Measurements from ENCODE around the gene ASAP2.
A peak's percentile ranks its signal among the peaks of the same experiment; 100 is the strongest.

The ASAP2 gene

GRCh38 chr2:9297807-9298206, 91.2 kb downstream of the ASAP2 start:
- no peak for DNase-seq (ENCODE audit: low read depth)

GRCh38 chr2:9298583-9298982, 92.0 kb downstream of the ASAP2 start:
- DNase-seq (ENCODE audit: low read depth): no peak

GRCh38 chr2:9299161-9300100, 92.8 kb downstream of the ASAP2 start:
- no peak for DNase-seq (ENCODE audit: low read depth)

GRCh38 chr2:9300214-9300613, 93.6 kb downstream of the ASAP2 start:
- DNase-seq (ENCODE audit: low read depth): no peak

DNA sequence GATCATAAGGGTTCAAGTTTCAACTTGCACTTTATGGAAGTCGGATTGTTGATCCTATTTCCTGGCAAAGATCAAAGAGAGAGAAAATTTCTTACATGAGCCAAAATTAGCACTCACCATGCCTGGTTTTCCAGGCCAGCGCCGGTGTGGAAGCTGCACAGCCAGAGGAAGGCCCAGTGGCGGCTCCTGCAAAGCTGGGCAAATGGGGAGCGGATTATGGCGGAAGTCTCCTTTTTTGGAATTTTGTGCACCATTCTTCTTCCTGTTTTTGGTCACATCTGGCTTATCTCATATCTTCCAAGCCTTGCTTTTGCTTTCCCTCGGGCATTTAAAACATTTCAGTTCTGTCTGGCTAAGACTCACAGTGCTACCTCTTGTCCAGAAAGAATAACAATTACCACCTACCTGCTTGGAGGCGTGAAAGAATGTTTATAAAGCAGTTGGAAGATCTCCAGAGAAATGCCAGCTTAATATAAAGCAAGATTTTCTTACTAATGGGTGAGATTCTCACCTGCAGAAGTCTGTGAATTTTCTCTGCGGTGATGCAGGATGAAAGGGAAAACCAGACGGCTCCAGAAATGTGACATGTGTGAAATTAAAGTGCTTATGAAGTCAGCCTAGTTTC, 94.3 kb downstream of the ASAP2 start:
- DNase-seq (ENCODE audit: low read depth): no peak

DNA sequence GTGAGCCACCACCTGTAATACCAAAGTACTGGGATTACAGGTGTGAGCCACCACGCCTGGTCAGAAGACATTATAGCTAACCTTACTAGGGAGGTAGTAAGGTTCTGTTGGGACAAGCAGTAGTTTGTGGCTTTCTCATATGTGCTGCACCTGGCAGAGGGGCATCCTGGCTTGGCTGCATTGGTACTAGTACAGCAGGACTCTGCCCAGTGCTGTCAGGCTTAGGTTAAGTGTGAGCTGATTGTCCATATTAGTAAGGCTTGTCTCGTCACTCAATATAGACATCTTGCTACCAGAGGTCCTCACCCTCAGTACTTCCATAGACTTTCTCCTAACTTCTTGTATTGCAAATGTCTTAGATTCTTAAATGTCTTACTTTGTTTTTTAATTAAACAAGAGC, 96.1 kb downstream of the ASAP2 start:
- DNase-seq (ENCODE audit: low read depth): no peak

- no peak for DNase-seq (ENCODE audit: low read depth)
Measured at GRCh38 chr2:9303528-9304225, 97.1 kb downstream of the ASAP2 start.

- no peak for DNase-seq (ENCODE audit: low read depth)
Measured at GRCh38 chr2:9306911-9307310, 100.3 kb downstream of the ASAP2 start.

DNA sequence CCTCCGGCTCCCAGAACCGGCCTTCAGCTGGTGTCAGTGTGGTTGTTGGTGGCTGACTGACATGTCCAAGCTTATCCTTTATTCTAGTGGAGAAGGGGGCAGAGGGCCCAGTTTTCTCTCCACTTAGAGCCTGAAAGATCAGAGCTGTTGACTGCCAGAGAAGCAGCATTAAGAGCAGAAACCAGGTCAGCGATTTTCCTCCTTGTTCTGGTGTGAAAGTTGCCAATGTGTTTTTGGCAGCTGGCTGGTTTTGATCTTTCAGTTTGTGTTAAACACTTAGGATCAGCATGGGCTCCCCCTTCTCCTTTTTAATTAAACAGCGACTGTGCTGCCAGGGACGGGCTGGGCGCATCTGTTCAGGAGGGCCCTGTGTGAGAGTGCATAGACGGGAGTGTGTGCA, 100.9 kb downstream of the ASAP2 start:
- DNase-seq (ENCODE audit: low read depth): no peak

DNA sequence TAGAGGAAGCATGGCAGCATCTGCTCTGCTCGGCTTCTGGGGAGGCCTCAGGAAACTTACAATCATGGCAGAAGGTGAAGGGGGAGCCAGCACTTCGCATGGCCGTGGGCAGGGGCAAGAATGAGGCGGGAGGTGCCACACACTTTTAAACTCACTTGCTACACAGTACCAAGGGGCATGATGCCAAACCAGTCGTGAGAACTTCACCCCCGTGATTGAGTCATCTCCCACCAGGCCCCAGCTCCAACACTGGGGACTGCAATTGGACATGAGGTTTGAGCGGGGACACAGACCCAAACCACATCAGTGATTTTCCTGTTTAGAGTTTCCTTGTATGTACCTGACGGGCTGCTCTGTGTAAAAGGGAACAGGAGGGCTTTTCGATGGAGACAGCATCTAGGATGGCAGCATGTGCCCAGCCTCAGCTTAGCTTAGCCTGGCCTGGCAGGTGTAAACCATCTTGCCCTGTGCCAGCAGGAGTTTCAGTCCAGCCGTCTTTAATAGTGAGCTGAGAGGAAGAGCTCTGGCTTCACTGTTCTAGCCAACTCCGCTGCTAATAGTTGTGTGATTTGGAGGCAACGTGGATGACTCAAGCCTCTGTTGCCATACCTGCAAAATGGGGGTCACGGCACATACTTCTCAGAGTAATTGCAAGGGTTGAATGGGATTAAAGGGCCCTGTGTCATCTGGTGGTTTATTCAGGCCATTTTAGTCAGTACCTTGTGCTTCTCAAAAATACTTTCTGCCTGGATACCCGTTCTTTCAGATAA, 101.8 kb downstream of the ASAP2 start:
- DNase-seq (ENCODE audit: low read depth): no peak

DNA sequence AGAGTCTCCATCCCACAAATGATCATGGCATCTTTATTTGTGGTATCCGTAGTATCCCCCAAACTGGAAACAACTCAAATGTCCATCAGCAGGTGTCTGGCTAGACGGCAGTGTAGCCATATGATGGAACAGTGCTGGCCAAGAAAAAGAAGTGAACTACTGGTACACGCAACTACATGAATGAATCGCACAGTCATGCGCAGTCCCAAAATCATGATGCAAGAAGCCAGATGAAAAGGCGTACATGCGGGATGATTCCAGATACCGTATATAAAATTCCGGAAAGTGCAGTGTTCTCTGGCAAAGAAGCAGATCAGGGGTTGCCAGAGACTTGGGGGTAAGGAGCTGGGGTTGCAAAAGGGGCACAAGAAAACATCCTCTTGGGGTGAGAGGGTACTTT, 102.5 kb downstream of the ASAP2 start:
- no peak for DNase-seq (ENCODE audit: low read depth)

GRCh38 chr2:9310377-9310776, 103.8 kb downstream of the ASAP2 start:
- DNase-seq (ENCODE audit: low read depth): peak; percentile 85

DNA sequence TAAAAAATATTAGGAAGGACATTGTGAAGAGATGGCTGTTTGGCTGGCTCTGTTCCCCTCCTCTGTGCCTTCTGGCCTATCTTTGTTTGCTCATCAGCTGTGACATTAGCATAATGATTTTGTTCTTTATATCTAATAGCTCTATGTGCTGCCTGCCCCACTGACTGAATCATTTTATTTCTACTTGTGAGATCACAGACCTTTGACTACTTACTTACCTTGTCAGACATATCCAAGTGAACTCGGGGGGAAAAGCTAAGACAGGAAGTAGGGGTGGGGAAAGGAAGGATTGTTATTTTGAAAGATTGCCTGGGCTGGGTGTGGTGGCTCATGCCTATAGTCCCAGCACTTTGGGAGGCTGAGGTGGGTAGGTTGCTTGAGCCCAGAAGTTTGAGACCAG, 104.2 kb downstream of the ASAP2 start:
- DNase-seq (ENCODE audit: low read depth): no peak

GRCh38 chr2:9311488-9311887, 104.9 kb downstream of the ASAP2 start:
- DNase-seq (ENCODE audit: low read depth): peak; percentile 78

GRCh38 chr2:9312591-9312990, 106.0 kb downstream of the ASAP2 start:
- no peak for DNase-seq (ENCODE audit: low read depth)

GRCh38 chr2:9313443-9313842, 106.8 kb downstream of the ASAP2 start:
- no peak for DNase-seq (ENCODE audit: low read depth)

DNA sequence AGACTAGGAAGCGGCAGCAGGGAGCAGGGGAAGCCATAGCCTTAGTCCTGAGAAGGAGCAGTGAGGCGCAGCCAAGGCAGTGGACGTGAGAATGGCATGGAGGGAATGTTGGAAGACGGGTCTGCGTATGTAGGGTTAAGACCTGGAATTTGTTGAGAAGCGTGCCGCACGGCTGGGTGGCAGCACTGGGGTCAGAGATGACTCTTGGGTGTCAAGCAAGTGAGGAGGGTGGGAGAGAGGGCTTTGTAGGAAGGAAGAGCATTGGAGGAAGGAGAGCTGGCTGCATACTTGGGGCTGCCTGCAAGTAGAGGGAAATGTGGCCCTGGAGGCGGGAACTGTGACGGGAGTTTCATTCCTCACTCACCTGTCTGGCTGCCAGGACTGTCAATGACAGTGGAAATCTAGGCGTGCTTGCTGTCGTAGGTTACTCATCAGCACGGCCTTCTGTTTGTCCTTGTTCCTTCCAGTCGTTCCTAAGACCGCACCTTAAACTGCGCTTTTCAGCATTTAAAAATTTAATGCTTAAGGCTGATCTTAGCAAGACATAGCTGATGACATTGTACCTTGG, 108.8 kb downstream of the ASAP2 start:
- DNase-seq (ENCODE audit: low read depth): no peak

DNA sequence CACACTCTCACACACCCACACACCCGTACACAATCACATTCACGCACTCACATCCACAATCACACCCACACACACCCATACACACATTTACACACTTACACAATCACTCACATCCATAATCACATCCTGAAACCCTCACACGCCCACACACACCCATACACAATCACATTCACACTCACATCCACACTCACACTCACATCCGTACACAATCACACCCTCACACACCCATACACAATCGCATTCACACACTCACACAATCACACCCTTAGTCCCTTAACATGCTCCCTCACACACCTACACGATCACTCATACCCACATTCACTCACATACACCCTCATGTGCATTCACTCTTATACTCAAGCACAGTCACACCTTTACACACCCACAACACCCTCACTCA, 110.9 kb downstream of the ASAP2 start:
- DNase-seq (ENCODE audit: low read depth): no peak

GRCh38 chr2:9318461-9319337, 112.1 kb downstream of the ASAP2 start:
- DNase-seq (ENCODE audit: low read depth): no peak

DNA sequence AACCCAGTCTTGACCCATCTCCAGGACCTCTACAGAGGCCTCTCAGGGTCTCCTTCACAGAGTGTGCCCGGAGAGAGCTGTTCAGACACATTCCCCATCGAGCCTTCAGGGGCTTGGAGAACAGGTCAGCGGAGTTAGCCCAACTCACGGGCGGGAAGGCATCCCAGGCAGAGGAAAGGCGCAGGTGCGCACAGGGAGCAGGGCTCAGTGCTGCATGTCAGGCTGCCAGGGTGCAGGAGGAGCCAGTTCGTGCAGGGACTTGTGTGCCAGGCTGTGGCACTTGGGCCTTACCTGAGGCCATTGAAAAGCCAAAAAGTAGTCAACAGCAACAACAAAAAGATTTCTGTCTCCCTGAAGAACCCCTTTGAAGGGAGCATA, 112.7 kb downstream of the ASAP2 start:
- no peak for DNase-seq (ENCODE audit: low read depth)

- DNase-seq (ENCODE audit: low read depth): no peak
Measured at GRCh38 chr2:9322576-9322975, 116.0 kb downstream of the ASAP2 start.
